ENCODE measurements around the gene PUSL1. TPM values are rescaled to one million over a fixed set of nuclear protein-coding genes. Genes with fewer than 3 reads are reported as not detected.

The PUSL1 gene
- total RNA-seq, 1 donor from 2014 or later: 28.3 TPM

DNA sequence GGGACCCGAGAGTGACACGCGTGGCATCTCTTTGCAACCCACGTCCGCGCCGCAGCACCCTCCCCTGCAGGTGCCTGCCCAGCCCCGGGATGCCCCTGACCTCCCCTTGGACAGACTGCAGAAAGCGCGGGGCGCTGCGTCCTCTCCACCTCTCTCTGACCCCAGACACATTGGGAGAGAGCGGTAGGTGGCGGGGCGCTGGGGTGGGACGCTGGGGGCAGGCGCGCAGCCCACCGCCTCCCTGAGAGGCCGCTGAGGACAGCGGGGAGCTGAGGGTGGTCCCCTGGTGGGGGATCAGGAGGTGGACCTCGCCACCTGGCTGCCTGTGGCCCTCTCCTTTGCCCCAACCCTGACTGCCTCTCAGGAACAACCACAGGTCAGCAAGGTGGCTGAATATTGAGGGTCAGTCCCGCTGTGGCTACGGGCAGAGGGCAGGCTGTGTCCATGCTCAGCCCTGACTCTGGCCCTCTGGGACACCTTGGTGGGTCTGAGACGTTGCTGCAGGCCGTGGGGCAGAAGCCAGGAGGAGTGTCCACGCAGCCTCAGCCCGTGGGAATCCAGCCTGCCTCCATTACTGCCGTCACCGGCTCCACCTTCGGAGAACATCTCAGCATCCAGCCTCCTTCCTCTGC, 34.0 kb upstream of the PUSL1 start:
- Histone ChIP-seq H3K9me3 (no peaks in the 10 kb centered on the region), H3K4me1 (peaks cover 29 to 39% of the 10 kb centered on the region in 2 donors), H3K4me3 (peak overlapping the region; percentile 97 to 98), H3K36me3 (no peaks in the 10 kb centered on the region), H3K27me3 (no peaks in the 10 kb centered on the region), H3K27ac (peak overlapping the region; percentile 67 to 76)
- DNase-seq (ENCODE audit: low spot score in 2 of 2): peak in 1 of 2 donors; percentile 59
- no peak for TF ChIP-seq CTCF (IDR thresholded peaks at IDR 0.05)
- intact Hi-C loops (cut with DNase I): loop anchor here (2.0 kb wide), 1 partner anchor 30 kb away; no protein-coding TSS in a partner anchor

DNA sequence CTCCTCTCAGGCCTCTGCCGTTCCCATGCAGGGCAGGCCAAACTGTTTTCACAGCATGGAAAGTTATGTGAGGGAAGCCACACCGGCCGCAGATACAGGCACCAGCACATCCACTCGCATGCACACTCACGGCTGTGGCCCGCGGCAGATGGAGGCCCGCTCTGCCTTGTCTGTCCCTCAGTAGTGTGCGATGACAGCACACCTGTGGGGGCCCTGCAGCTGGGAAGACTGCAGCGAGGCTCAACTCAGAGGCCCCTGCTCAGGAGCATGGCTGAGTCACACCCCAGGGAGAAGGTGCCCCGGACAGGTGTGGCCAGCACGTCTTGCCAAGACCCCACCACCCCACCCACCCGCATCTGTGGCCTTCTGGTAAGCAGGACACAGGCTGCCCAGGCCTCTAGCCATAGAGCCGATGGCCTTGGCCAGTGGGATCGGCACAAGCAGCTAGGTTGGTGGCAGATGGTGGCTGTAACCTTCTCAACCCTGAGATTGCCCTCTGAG, 33.4 kb upstream of the PUSL1 start:
- DNase-seq (ENCODE audit: low spot score in 2 of 2): no peak
- intact Hi-C loops (cut with DNase I): loop anchor here (2.0 kb wide), 1 partner anchor 30 kb away; no protein-coding TSS in a partner anchor
- Histone ChIP-seq H3K4me1 (peaks cover 29 to 38% of the 10 kb centered on the region in 2 donors), H3K4me3 (peak overlapping the region in 1 of 2 donors; percentile 97), H3K27ac (no peak overlapping the region), H3K9me3 (no peaks in the 10 kb centered on the region), H3K36me3 (no peaks in the 10 kb centered on the region), H3K27me3 (no peaks in the 10 kb centered on the region)
- no peak for TF ChIP-seq CTCF (IDR thresholded peaks at IDR 0.05)

DNA sequence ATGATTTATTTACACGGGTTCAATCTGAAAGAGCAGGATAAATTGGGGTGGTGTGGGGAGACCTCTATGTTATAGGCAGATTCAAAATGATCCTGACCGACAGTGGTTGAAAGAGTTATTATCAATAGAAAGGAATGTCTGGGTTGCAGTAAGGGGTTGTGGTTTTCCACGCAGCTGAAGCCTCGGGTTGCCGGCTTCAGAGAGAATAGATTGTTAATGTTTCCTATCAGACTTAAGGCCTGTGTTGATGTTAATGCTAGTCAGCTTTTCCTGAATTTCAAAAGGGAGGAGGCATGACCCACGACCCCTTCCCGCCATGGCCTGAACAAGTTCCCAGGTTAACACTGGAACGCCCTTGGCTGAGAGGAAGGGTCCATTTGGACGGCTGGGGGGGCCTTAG, 32.6 kb upstream of the PUSL1 start:
- Histone ChIP-seq H3K9me3 (no peaks in the 10 kb centered on the region), H3K36me3 (no peaks in the 10 kb centered on the region), H3K4me3 (no peak overlapping the region), H3K27me3 (no peaks in the 10 kb centered on the region), H3K27ac (no peak overlapping the region), H3K4me1 (peaks cover 26 to 29% of the 10 kb centered on the region in 2 donors)
- DNase-seq (ENCODE audit: low spot score in 2 of 2): no peak
- intact Hi-C loops (cut with DNase I): loop anchor here (2.0 kb wide), 1 partner anchor 29 kb away; no protein-coding TSS in a partner anchor
- TF ChIP-seq CTCF (IDR thresholded peaks at IDR 0.05): no peak

GRCh38 chr1:1278620-1279019, 29.8 kb upstream of the PUSL1 start:
- Histone ChIP-seq H3K9me3 (no peaks in the 10 kb centered on the region), H3K27ac (no peak overlapping the region), H3K4me1 (peaks cover 9% of the 10 kb centered on the region in 2 donors), H3K36me3 (no peaks in the 10 kb centered on the region), H3K27me3 (no peaks in the 10 kb centered on the region), H3K4me3 (no peak overlapping the region)
- no peak for DNase-seq (ENCODE audit: low spot score in 2 of 2)
- no peak for TF ChIP-seq CTCF (IDR thresholded peaks at IDR 0.05)
- intact Hi-C loops (cut with DNase I): no loop called here

- H3K27me3 ChIP-seq: no peaks in the 10 kb centered on the region
- intact Hi-C loops (cut with DNase I): no loop called here
Measured at GRCh38 chr1:1279028-1279427, 29.4 kb upstream of the PUSL1 start.

More at GRCh38 chr1:1279028-1279427, 29.4 kb upstream of the PUSL1 start:
- no peak overlapping the region for H3K4me3 ChIP-seq
- H3K9me3 ChIP-seq: no peaks in the 10 kb centered on the region
- no peak for TF ChIP-seq CTCF (IDR thresholded peaks at IDR 0.05)
- H3K4me1 ChIP-seq: peaks cover 8 to 9% of the 10 kb centered on the region in 2 donors
- H3K36me3 ChIP-seq: no peaks in the 10 kb centered on the region
- no peak overlapping the region for H3K27ac ChIP-seq
- DNase-seq (ENCODE audit: low spot score in 2 of 2): no peak

All from ascending aorta (tissue), 2 donors.